Measurements from ENCODE around the gene ARMC8.

Gene ARMC8

GRCh38 chr3:138203938-138204337, 16.8 kb downstream of the ARMC8 start:
- Histone ChIP-seq H3K27ac (ENCODE audit: insufficient read depth in 1 of 2, low read depth in 1 of 2, low read length in 2 of 2, poor library complexity in 1 of 2, severe bottlenecking in 2 of 2) (peak overlapping the region in 1 of 2 experiments; percentile 35), H3K27me3 (replicated peaks in 2 of 5; ENCODE audit: control insufficient read depth in 4 of 5, insufficient read depth in 5 of 5, low read length in 4 of 5) (no peaks in the 10 kb centered on the region), H3K36me3 (ENCODE audit: control insufficient read depth in 4 of 4, insufficient read depth in 4 of 4, low read length in 3 of 4) (peaks cover 0 to 22% (median 8%) of the 10 kb centered on the region in 4 experiments), H3K9me3 (ENCODE audit: control extremely low read depth in 1 of 5, control insufficient read depth in 4 of 5, insufficient read depth in 2 of 5, low read depth in 1 of 5, low read length in 4 of 5) (peaks cover 0 to 5% (median 0%) of the 10 kb centered on the region in 5 experiments), H3K4me3 (ENCODE audit: control insufficient read depth in 1 of 7, extremely low read depth in 1 of 7, insufficient read depth in 4 of 7, low read depth in 2 of 7, low read length in 6 of 7) (no peak overlapping the region), H3K4me1 (ENCODE audit: control extremely low read depth in 1 of 4, control insufficient read depth in 4 of 4, insufficient read depth in 4 of 4, low read length in 3 of 4) (peaks cover 3 to 49% (median 27%) of the 10 kb centered on the region in 4 experiments)
- DNase-seq = no peak
- ChIA-PET POLR2A (interaction anchor here (0.5 to 0.7 kb wide), 2 partner anchors 17 to 177 kb away, joined by 3 to 4 read pairs; partner anchors contain the start of gene ARMC8), CTCF (interaction anchor here (0.7 to 1.6 kb wide), 2 partner anchors 9 to 13 kb away, joined by 3 to 7 read pairs; no protein-coding TSS in a partner anchor)
- 97% methylated on average over 4 of the region's 4 CpGs for WGBS (ENCODE audit: insufficient coverage)

GRCh38 chr3:138205527-138205926, 18.4 kb downstream of the ARMC8 start:
- Histone ChIP-seq H3K27me3 (replicated peaks in 2 of 5; ENCODE audit: control insufficient read depth in 4 of 5, insufficient read depth in 5 of 5, low read length in 4 of 5) (no peaks in the 10 kb centered on the region), H3K9me3 (ENCODE audit: control extremely low read depth in 1 of 5, control insufficient read depth in 4 of 5, insufficient read depth in 2 of 5, low read depth in 1 of 5, low read length in 4 of 5) (peaks cover 0 to 5% (median 0%) of the 10 kb centered on the region in 5 experiments), H3K36me3 (ENCODE audit: control insufficient read depth in 4 of 4, insufficient read depth in 4 of 4, low read length in 3 of 4) (peaks cover 0 to 23% (median 8%) of the 10 kb centered on the region in 4 experiments), H3K27ac (ENCODE audit: insufficient read depth in 1 of 2, low read depth in 1 of 2, low read length in 2 of 2, poor library complexity in 1 of 2, severe bottlenecking in 2 of 2) (no peak overlapping the region), H3K4me3 (ENCODE audit: control insufficient read depth in 1 of 7, extremely low read depth in 1 of 7, insufficient read depth in 4 of 7, low read depth in 2 of 7, low read length in 6 of 7) (no peak overlapping the region), H3K4me1 (ENCODE audit: control extremely low read depth in 1 of 4, control insufficient read depth in 4 of 4, insufficient read depth in 4 of 4, low read length in 3 of 4) (peaks cover 0 to 34% (median 14%) of the 10 kb centered on the region in 4 experiments)
- POLR2A ChIA-PET = no interaction called here
- no peak for DNase-seq
- CTCF ChIA-PET = no interaction called here
- WGBS (ENCODE audit: insufficient coverage) = 88% methylated on average over 4 of the region's 5 CpGs

DNA sequence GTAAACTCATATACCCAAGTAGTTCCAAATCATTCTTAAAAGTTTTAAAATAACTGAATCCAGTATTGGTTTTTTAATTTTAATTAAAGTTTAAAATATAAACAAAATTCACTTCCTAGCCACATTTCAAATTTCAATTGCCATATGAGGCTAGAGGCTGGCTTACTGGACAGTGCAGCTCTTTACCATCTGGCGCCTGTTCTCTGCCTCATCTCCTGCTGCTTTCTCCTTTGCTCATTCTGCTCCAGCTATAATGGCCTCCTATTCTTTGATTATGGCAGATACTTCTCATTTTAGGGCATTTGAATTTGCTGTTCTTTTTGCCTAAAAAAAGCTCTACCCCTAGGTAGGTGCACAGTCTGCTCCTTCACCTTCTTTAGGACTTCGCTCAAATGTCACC, 19.1 kb downstream of the ARMC8 start:
- Histone ChIP-seq H3K36me3 (ENCODE audit: control insufficient read depth in 4 of 4, insufficient read depth in 4 of 4, low read length in 3 of 4) (peaks cover 0 to 26% (median 8%) of the 10 kb centered on the region in 4 experiments), H3K27me3 (replicated peaks in 2 of 5; ENCODE audit: control insufficient read depth in 4 of 5, insufficient read depth in 5 of 5, low read length in 4 of 5) (no peaks in the 10 kb centered on the region)

DNA sequence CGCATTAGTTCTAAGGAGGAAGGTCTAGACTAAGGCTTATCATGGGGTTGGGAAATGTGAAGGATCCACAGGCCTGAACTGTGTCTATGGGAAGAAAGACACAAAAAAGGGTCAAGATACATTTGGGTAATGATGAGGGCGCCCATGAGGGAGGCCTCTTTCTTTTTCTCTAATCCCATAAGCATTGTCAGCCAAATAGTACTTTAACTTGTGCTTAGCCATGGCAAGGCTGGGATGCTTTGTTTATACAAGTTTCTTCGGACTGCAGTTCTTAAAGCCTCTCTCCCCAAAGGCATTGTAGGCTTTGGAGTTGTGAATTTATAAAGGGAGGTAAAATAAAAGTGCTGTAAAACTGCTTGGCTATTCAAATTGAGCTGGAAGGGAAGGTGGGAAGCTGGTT, 23.4 kb downstream of the ARMC8 start:
- ChIA-PET CTCF (interaction anchor here (1.4 to 2.2 kb wide), 2 partner anchors 9 to 15 kb away, joined by 6 to 12 read pairs; no protein-coding TSS in a partner anchor), POLR2A (no interaction called here)
- H3K36me3 ChIP-seq (ENCODE audit: control insufficient read depth in 4 of 4, insufficient read depth in 4 of 4, low read length in 3 of 4) = peaks cover 0 to 18% (median 6%) of the 10 kb centered on the region in 4 experiments

More for the DNA sequence above, 19.1 kb downstream of the ARMC8 start:
- 100% methylated on average over 2 of the region's 2 CpGs for WGBS (ENCODE audit: insufficient coverage)
- ChIA-PET CTCF (no interaction called here), POLR2A (no interaction called here)
- Histone ChIP-seq H3K4me1 (ENCODE audit: control extremely low read depth in 1 of 4, control insufficient read depth in 4 of 4, insufficient read depth in 4 of 4, low read length in 3 of 4) (peaks cover 0 to 28% (median 9%) of the 10 kb centered on the region in 4 experiments), H3K4me3 (ENCODE audit: control insufficient read depth in 1 of 7, extremely low read depth in 1 of 7, insufficient read depth in 4 of 7, low read depth in 2 of 7, low read length in 6 of 7) (no peak overlapping the region), H3K27ac (ENCODE audit: insufficient read depth in 1 of 2, low read depth in 1 of 2, low read length in 2 of 2, poor library complexity in 1 of 2, severe bottlenecking in 2 of 2) (no peak overlapping the region), H3K9me3 (ENCODE audit: control extremely low read depth in 1 of 5, control insufficient read depth in 4 of 5, insufficient read depth in 2 of 5, low read depth in 1 of 5, low read length in 4 of 5) (peaks cover 0 to 5% (median 0%) of the 10 kb centered on the region in 5 experiments)
- no peak for DNase-seq

GRCh38 chr3:138213398-138214085, 26.4 kb downstream of the ARMC8 start:
- H3K9me3 ChIP-seq (ENCODE audit: control extremely low read depth in 1 of 5, control insufficient read depth in 4 of 5, insufficient read depth in 2 of 5, low read depth in 1 of 5, low read length in 4 of 5) = no peaks in the 10 kb centered on the region
- no peak overlapping the region for H3K27ac ChIP-seq (ENCODE audit: insufficient read depth in 1 of 2, low read depth in 1 of 2, low read length in 2 of 2, poor library complexity in 1 of 2, severe bottlenecking in 2 of 2)
- peaks cover 0 to 6% (median 2%) of the 10 kb centered on the region in 4 experiments for H3K36me3 ChIP-seq (ENCODE audit: control insufficient read depth in 4 of 4, insufficient read depth in 4 of 4, low read length in 3 of 4)
- 95% methylated on average over 6 of the region's 7 CpGs for WGBS (ENCODE audit: insufficient coverage)
- H3K27me3 ChIP-seq (replicated peaks in 2 of 5; ENCODE audit: control insufficient read depth in 4 of 5, insufficient read depth in 5 of 5, low read length in 4 of 5) = no peaks in the 10 kb centered on the region
- POLR2A ChIA-PET = interaction anchor here (0.5 kb wide), 1 partner anchor 54 kb away, joined by 3 read pairs; no protein-coding TSS in a partner anchor
- CTCF ChIA-PET = interaction anchor here (1.0 to 2.0 kb wide), 4 partner anchors 11 to 32 kb away, joined by 3 to 7 read pairs (median 4); no protein-coding TSS in a partner anchor
- no peak overlapping the region for H3K4me3 ChIP-seq (ENCODE audit: control insufficient read depth in 1 of 7, extremely low read depth in 1 of 7, insufficient read depth in 4 of 7, low read depth in 2 of 7, low read length in 6 of 7)
- no peak for DNase-seq
- H3K4me1 ChIP-seq (ENCODE audit: control extremely low read depth in 1 of 4, control insufficient read depth in 4 of 4, insufficient read depth in 4 of 4, low read length in 3 of 4) = peaks cover 0 to 11% (median 0%) of the 10 kb centered on the region in 4 experiments

More for the DNA sequence above, 23.4 kb downstream of the ARMC8 start:
- no peak for DNase-seq
- H3K4me1 ChIP-seq (ENCODE audit: control extremely low read depth in 1 of 4, control insufficient read depth in 4 of 4, insufficient read depth in 4 of 4, low read length in 3 of 4) = peaks cover 0 to 11% (median 0%) of the 10 kb centered on the region in 4 experiments
- WGBS (ENCODE audit: insufficient coverage) = 95% methylated on average over 3 of the region's 3 CpGs
- H3K4me3 ChIP-seq (ENCODE audit: control insufficient read depth in 1 of 7, extremely low read depth in 1 of 7, insufficient read depth in 4 of 7, low read depth in 2 of 7, low read length in 6 of 7) = no peak overlapping the region
- no peak overlapping the region for H3K27ac ChIP-seq (ENCODE audit: insufficient read depth in 1 of 2, low read depth in 1 of 2, low read length in 2 of 2, poor library complexity in 1 of 2, severe bottlenecking in 2 of 2)
- no peaks in the 10 kb centered on the region for H3K27me3 ChIP-seq (replicated peaks in 2 of 5; ENCODE audit: control insufficient read depth in 4 of 5, insufficient read depth in 5 of 5, low read length in 4 of 5)
- peaks cover 0 to 5% (median 0%) of the 10 kb centered on the region in 5 experiments for H3K9me3 ChIP-seq (ENCODE audit: control extremely low read depth in 1 of 5, control insufficient read depth in 4 of 5, insufficient read depth in 2 of 5, low read depth in 1 of 5, low read length in 4 of 5)

DNA sequence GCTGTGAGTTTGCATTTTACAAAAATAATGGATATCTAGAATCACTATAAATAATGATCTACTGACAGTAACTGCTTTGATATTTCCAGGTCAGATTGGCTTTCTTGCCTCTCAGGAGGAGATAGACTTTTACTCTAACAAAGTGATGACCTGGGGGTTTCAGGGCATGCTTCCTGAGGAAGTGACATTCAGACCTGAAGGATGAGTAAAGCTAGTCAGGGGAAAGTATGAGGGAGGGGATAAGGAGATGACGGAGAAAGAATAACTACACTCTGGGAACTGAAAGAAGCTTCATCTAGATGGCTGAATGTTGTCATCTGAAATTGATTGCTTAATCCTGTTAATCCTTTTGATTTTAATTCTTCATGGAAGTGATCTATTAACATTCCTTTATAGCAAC, 32.2 kb downstream of the ARMC8 start:
- no peak overlapping the region for H3K4me3 ChIP-seq (ENCODE audit: control insufficient read depth in 1 of 7, extremely low read depth in 1 of 7, insufficient read depth in 4 of 7, low read depth in 2 of 7, low read length in 6 of 7)
- peaks cover 4 to 14% (median 9%) of the 10 kb centered on the region in 4 experiments for H3K36me3 ChIP-seq (ENCODE audit: control insufficient read depth in 4 of 4, insufficient read depth in 4 of 4, low read length in 3 of 4)
- no peaks in the 10 kb centered on the region for H3K27me3 ChIP-seq (replicated peaks in 2 of 5; ENCODE audit: control insufficient read depth in 4 of 5, insufficient read depth in 5 of 5, low read length in 4 of 5)
- no CpG with 5 or more reads among the region's 1 CpG for whole genome bisulfite sequencing (ENCODE audit: insufficient coverage)
- ChIA-PET POLR2A (interaction anchor here (0.7 kb wide), 1 partner anchor 12 kb away, joined by 3 read pairs; no protein-coding TSS in a partner anchor), CTCF (interaction anchor here (0.9 to 3.0 kb wide), 6 partner anchors 8 to 58 kb away, joined by 3 to 12 read pairs (median 5); partner anchors contain the start of gene ARMC8)
- H3K9me3 ChIP-seq (ENCODE audit: control extremely low read depth in 1 of 5, control insufficient read depth in 4 of 5, insufficient read depth in 2 of 5, low read depth in 1 of 5, low read length in 4 of 5) = no peaks in the 10 kb centered on the region
- peaks cover 11 to 34% (median 18%) of the 10 kb centered on the region in 4 experiments for H3K4me1 ChIP-seq (ENCODE audit: control extremely low read depth in 1 of 4, control insufficient read depth in 4 of 4, insufficient read depth in 4 of 4, low read length in 3 of 4)
- no peak overlapping the region for H3K27ac ChIP-seq (ENCODE audit: insufficient read depth in 1 of 2, low read depth in 1 of 2, low read length in 2 of 2, poor library complexity in 1 of 2, severe bottlenecking in 2 of 2)
- DNase-seq = no peak

DNA sequence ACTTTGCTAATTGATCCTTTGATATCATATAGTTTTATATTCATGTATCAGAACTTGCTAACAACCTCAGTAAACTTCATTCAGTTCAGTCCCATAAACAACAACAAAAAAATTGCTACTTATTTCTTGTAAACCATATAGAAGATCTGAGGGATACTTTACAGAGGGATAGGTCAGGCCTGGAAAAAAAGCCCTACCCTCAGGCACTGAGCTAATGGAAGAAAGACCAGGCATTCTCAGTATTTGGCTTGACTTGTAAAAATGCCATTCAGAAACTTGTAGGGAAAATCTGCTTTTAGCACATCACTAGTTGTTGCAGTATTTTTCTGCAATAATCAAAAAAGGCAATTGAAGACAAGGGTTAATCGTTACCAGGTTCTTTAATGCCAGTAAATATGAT, 33.1 kb downstream of the ARMC8 start:
- Histone ChIP-seq H3K36me3 (ENCODE audit: control insufficient read depth in 4 of 4, insufficient read depth in 4 of 4, low read length in 3 of 4) (peaks cover 7 to 23% (median 17%) of the 10 kb centered on the region in 4 experiments), H3K4me3 (ENCODE audit: control insufficient read depth in 1 of 7, extremely low read depth in 1 of 7, insufficient read depth in 4 of 7, low read depth in 2 of 7, low read length in 6 of 7) (no peak overlapping the region), H3K27ac (ENCODE audit: insufficient read depth in 1 of 2, low read depth in 1 of 2, low read length in 2 of 2, poor library complexity in 1 of 2, severe bottlenecking in 2 of 2) (no peak overlapping the region), H3K27me3 (replicated peaks in 2 of 5; ENCODE audit: control insufficient read depth in 4 of 5, insufficient read depth in 5 of 5, low read length in 4 of 5) (no peaks in the 10 kb centered on the region), H3K4me1 (ENCODE audit: control extremely low read depth in 1 of 4, control insufficient read depth in 4 of 4, insufficient read depth in 4 of 4, low read length in 3 of 4) (peaks cover 11 to 34% (median 18%) of the 10 kb centered on the region in 4 experiments), H3K9me3 (ENCODE audit: control extremely low read depth in 1 of 5, control insufficient read depth in 4 of 5, insufficient read depth in 2 of 5, low read depth in 1 of 5, low read length in 4 of 5) (no peaks in the 10 kb centered on the region)
- DNase-seq = no peak
- ChIA-PET POLR2A (no interaction called here), CTCF (interaction anchor here (1.1 to 3.0 kb wide), 3 partner anchors 9 to 25 kb away, joined by 4 to 12 read pairs (median 4); no protein-coding TSS in a partner anchor)
- no CpG with 5 or more reads among the region's 1 CpG for WGBS (ENCODE audit: insufficient coverage)

Data from common myeloid progenitor, CD34-positive (primary cell).